Cardiac fibroblast (primary cell): ENCODE measurements around the gene RPS4Y1.
"Not testable (repeated sequence)": the region's sequence is repeated elsewhere in the genome, so short reads cannot be mapped to it uniquely, and the experiment has no call there.

Source experiments
- DNase-seq, 2 donors: peaks; one replicate each; pipeline versions ENCODE4 v3.0.0 to v3.0.0-alpha.2; 2010; ENCODE audit warnings: low read depth in 2 of 2
- H3K4me3 ChIP-seq, 2 donors: replicated peaks in 1 of 2; 1 replicate in 1 of 2; 2 replicates in 1 of 2; pipeline ENCODE4 v1.5.1; 2011; ENCODE audit warnings: low read depth in 2 of 2, low read length in 2 of 2, mild to moderate bottlenecking in 2 of 2, moderate library complexity in 1 of 2
- TF ChIP-seq, protein P1 (sequence below): IDR thresholded peaks from one replicate; pipeline ENCODE4 v1.5.1; 2011; ENCODE audit warnings: low read depth, mild to moderate bottlenecking, low read length, inconsistent platforms

Gene RPS4Y1

GRCh38 chrY:2841471-2841893 lies at the start of gene RPS4Y1:
Gene RPS4Y1 (plus strand): TSS chrY:2841602. CDS start chrY:2841625, 23 bp downstream.
- peak within 1 kb of the TSS; percentile 67 to 71 for H3K4me3 ChIP-seq
- peak; percentile 84 to 87 for DNase-seq
- TF ChIP-seq, protein P1, sequence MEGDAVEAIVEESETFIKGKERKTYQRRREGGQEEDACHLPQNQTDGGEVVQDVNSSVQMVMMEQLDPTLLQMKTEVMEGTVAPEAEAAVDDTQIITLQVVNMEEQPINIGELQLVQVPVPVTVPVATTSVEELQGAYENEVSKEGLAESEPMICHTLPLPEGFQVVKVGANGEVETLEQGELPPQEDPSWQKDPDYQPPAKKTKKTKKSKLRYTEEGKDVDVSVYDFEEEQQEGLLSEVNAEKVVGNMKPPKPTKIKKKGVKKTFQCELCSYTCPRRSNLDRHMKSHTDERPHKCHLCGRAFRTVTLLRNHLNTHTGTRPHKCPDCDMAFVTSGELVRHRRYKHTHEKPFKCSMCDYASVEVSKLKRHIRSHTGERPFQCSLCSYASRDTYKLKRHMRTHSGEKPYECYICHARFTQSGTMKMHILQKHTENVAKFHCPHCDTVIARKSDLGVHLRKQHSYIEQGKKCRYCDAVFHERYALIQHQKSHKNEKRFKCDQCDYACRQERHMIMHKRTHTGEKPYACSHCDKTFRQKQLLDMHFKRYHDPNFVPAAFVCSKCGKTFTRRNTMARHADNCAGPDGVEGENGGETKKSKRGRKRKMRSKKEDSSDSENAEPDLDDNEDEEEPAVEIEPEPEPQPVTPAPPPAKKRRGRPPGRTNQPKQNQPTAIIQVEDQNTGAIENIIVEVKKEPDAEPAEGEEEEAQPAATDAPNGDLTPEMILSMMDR, result no peak

DNA sequence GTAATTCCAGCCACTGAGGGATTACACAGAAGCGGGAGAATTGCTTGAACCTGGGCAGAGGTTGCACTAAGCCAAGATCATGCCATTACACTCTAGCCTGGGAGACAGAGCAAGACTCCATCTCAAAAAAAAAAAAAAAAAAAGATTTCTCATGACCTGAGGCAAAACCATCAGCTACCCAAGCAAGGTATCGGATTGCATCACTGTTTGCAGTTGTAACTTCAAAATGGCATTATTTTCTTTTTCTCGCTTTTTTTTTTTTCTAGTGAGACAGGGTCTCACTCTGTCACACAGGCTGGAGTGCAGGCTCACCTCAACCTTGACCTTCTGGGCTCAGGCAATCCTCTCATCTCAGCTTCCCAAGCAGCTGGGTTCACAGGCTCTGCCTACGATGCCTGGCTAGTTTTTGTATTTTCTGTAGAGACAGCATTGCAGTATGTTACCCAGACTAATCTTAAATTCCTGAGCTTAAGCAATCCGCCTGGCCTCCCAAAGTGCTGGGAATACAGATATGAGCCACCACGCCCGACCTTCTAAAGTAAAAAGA lies 44.4 kb upstream of the RPS4Y1 start:
- TF ChIP-seq, protein P1, result no peak
- H3K4me3 ChIP-seq, result no peak overlapping the region
- DNase-seq, result peak in 1 of 2 donors; percentile 4

GRCh38 chrY:2797991-2798390 lies 43.4 kb upstream of the RPS4Y1 start:
- TF ChIP-seq, protein P1, result no peak
- DNase-seq, result no peak
- H3K4me3 ChIP-seq, result no peak overlapping the region

- TF ChIP-seq, protein P1, result peak; percentile 22
- H3K4me3 ChIP-seq, result no peak overlapping the region
- peak; percentile 46 to 47 for DNase-seq
Measured at GRCh38 chrY:2800246-2800645, 41.2 kb upstream of the RPS4Y1 start.

DNA sequence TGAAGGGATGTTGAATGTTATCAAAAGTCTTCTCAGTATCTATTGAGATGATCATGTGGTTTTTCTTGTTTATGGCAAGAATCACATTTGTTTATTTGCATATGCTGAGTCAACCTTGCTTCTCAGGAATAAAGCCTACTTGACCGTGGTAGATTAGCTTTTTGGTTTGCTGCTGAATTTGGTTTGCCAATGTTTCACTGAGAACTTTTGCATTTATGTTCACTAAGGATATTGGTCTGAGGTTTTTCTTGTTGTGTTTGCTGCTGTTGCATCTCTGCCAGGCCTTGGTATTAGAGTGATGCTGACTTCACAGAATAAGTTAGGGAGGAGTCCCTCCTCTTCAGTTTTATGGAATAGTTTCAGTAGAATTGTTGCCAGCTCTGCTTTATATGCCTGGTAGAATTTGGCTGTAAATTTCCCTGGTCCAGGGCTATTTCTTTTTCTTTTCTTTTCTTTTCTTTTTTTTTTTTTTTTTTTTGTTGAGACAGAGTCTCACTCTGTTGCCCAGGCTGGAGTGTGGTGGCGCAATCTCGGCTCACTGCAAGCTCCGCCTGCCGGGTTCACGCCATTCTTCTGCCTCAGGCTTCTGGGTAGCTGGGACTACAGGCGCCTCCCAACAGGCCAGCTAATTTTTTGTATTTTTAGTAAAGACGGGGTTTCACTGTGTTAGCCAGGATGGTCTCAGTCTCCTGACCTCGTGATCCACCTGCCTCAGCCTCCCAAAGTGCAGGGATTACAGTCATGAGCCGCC lies 24.1 kb upstream of the RPS4Y1 start:
- DNase-seq, H3K4me3 ChIP-seq: not testable (repeated sequence)

DNA sequence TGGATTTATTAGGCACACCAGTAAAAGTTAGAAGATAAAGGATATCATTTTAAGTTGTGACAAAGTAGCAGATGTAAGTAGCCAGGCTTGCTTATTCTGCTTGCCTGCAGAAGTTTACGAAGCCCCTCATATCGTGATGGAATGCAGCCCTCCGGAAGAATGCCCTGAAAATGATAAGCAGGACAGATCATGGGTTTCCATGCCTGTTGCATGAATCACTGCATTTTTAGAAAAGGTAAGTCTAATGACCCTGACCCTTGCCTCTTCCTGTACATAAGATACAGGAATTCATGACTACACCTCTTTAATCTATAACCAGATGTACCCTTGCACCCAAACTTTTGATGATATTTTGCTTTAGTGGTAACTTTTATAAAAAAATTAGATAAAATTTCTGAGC lies 16.9 kb upstream of the RPS4Y1 start:
- TF ChIP-seq, protein P1, result no peak
- DNase-seq, result no peak

DNA sequence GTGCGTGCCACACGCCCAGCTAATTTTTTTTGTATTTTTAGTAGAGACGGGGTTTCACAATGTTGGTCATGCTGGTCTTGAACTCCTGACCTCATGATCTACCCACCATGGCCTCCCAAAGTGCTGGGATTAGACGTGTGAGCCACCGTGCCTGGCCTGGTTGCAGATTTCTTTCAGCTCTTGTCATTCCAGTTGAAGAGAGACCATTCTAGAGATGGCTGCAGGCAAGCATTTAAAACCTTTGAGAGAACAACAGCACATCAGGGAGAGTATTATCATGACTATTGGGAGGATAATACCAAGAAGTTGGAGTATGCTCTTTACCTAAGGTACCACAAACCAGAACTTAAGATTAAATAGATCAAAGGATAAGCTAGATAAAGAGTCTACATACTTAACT lies 12.9 kb upstream of the RPS4Y1 start:
- TF ChIP-seq, protein P1, result no peak
- DNase-seq, result no peak
- no peak overlapping the region for H3K4me3 ChIP-seq

More for the DNA sequence above, 16.9 kb upstream of the RPS4Y1 start:
- H3K4me3 ChIP-seq, result no peak overlapping the region
